Upper lobe of right lung (tissue), 1 donor: ENCODE results near the gene PHTF2. TPM values are rescaled to one million over a fixed set of nuclear protein-coding genes. Genes with fewer than 3 reads are reported as not detected.

Experiments
- ATAC-seq: fragments of 200-7000 bp; cut with Tn5 transposase; one replicate; pipeline ENCODE4 v1.9.1; 2020; ENCODE audit warnings: mild to moderate bottlenecking, moderate library complexity
- DNase-seq: peaks from one replicate; pipeline ENCODE4 v3.0.0-alpha.2; 2020
- H3K27ac ChIP-seq: fragments of 200-600 bp; one replicate; pipeline ENCODE4 v1.8.0; 2022
- H3K27me3 ChIP-seq: fragments of 200-600 bp; one replicate; pipeline ENCODE4 v1.8.0; 2022; ENCODE audit warnings: mild to moderate bottlenecking
- H3K36me3 ChIP-seq: fragments of 200-600 bp; one replicate; pipeline ENCODE4 v1.8.0; 2022
- H3K4me1 ChIP-seq: fragments of 200-600 bp; one replicate; pipeline ENCODE4 v1.8.0; 2022
- H3K4me3 ChIP-seq: fragments of 200-600 bp; one replicate; pipeline ENCODE4 v1.8.0; 2022; ENCODE audit warnings: mild to moderate bottlenecking
- H3K9me3 ChIP-seq: fragments of 200-600 bp; one replicate; pipeline ENCODE4 v1.8.0; 2022
- intact Hi-C: fragments of 100-400 bp; cut with DNase I; formaldehyde crosslinking; loops from one replicate; pipeline ENCODE4 v1.11.0; 2022
- total RNA-seq: library from RNA; stranded (reverse); fragmentation: NEBNext Ultra II Directional; extraction: Animal tissue kit (Norgen Biotek cat#: 25700); gene quantifications from one replicate; pipeline ENCODE4 v1.2.1, GENCODE V29; 2021
- TF ChIP-seq, protein P1 (sequence below): fragments of 200-600 bp; IDR thresholded peaks from one replicate; pipeline ENCODE4 v1.8.0; 2022; ENCODE audit warnings: antibody characterized with exemption
- donor health status: DM: no; HTN: yes; CAD: no; lungs with severe emphysema.

PHTF2 gene
- total RNA-seq, 1 donor from 2014 or later = 14.4 TPM

DNA sequence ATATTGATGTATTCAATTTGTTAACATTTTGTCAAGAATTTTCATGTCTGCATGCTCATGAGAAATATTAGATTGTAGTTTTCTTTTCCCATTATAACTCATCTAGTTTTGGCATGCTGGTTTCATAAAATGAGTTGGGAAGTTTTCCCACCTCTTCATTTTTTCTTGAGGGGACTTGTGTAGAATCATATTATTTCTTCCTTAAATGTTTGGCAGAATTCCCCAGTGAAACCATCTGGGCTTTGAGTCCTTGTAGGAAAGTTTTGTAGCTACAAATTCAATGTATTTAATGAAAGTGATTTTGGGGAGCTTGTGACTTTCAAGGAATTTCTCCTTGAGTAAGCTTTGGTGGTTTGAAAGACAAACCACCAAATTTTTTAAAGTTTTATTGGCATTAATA lies 173.2 kb downstream of the PHTF2 start:
- Histone ChIP-seq H3K27me3 (no peaks in the 10 kb centered on the region), H3K9me3 (no peaks in the 10 kb centered on the region), H3K27ac (no peak overlapping the region), H3K36me3 (no peaks in the 10 kb centered on the region), H3K4me1 (no peaks in the 10 kb centered on the region), H3K4me3 (no peak overlapping the region)
- TF ChIP-seq, protein P1, sequence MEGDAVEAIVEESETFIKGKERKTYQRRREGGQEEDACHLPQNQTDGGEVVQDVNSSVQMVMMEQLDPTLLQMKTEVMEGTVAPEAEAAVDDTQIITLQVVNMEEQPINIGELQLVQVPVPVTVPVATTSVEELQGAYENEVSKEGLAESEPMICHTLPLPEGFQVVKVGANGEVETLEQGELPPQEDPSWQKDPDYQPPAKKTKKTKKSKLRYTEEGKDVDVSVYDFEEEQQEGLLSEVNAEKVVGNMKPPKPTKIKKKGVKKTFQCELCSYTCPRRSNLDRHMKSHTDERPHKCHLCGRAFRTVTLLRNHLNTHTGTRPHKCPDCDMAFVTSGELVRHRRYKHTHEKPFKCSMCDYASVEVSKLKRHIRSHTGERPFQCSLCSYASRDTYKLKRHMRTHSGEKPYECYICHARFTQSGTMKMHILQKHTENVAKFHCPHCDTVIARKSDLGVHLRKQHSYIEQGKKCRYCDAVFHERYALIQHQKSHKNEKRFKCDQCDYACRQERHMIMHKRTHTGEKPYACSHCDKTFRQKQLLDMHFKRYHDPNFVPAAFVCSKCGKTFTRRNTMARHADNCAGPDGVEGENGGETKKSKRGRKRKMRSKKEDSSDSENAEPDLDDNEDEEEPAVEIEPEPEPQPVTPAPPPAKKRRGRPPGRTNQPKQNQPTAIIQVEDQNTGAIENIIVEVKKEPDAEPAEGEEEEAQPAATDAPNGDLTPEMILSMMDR = no peak
- ATAC-seq = no peak
- no peak for DNase-seq
- intact Hi-C loops = no loop called here

DNA sequence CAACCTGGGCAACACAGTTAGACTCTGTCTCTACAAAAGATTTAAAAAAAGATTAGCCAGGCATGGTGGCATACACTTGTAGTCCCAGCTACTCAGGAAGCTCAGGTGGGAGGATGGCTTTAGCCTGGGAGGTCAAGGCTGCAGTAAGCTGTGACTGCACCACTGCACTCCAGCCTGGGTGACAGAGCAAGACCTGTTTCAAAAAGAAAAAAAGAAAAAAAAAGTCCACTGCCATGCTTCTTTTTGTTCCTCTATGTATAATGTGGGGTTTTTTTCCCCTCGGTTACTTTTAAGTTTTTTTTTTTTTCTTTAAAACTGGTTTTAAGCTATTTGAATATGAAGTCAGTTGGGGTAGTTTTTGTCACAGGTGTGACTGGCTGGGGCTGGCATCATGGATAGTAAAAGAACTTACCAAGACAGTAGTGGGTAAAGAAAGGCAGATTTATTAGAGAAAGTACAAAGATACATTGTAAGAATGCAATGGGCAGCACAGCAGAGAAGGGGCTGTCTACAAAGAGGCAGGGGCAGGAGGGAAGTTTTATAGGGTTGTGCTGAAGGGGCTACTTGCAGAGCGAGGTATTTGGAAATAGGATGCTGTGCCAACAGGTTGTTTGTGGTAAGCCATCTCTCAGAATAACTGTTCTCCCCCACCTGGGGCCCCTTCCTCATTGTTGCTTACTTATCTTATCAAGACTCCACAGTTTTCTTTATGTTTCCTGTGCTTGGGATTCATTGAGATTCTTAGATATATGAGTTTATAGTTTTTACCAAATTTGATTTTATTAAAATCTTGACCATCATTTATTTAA lies 177.3 kb downstream of the PHTF2 start:
- ATAC-seq (no peak), DNase-seq (no peak)

DNA sequence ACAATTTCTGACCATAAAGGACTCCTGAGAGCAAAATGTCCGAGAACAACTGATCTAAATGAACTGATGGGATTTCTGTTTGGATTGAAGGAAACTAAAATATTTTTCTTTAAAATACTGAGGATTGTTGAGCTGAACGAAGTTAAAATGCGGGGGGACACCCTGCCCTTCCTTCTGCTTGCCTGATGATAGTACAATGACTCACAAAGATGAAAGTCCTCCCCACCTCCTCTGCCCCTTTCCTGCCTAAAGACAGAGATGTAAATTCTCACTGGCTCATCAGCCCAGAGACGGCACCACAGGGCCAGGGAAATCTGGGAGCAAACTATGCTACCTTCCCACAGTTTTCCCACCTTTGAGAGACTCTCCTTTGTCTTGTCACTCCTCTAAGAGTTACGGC lies 180.6 kb downstream of the PHTF2 start:
- H3K27ac ChIP-seq = no peak overlapping the region
- no peak for ATAC-seq
- TF ChIP-seq, protein P1 = no peak
- H3K27me3 ChIP-seq = no peaks in the 10 kb centered on the region
- no peaks in the 10 kb centered on the region for H3K9me3 ChIP-seq
- H3K4me1 ChIP-seq = no peaks in the 10 kb centered on the region
- H3K4me3 ChIP-seq = no peak overlapping the region
- DNase-seq = no peak
- intact Hi-C loops = no loop called here
- H3K36me3 ChIP-seq = no peaks in the 10 kb centered on the region

More for the DNA sequence above, 177.3 kb downstream of the PHTF2 start:
- TF ChIP-seq, protein P1 = no peak
- intact Hi-C loops = no loop called here
- Histone ChIP-seq H3K4me3 (no peak overlapping the region), H3K27me3 (no peaks in the 10 kb centered on the region), H3K27ac (no peak overlapping the region), H3K4me1 (no peaks in the 10 kb centered on the region), H3K9me3 (no peaks in the 10 kb centered on the region), H3K36me3 (no peaks in the 10 kb centered on the region)

DNA sequence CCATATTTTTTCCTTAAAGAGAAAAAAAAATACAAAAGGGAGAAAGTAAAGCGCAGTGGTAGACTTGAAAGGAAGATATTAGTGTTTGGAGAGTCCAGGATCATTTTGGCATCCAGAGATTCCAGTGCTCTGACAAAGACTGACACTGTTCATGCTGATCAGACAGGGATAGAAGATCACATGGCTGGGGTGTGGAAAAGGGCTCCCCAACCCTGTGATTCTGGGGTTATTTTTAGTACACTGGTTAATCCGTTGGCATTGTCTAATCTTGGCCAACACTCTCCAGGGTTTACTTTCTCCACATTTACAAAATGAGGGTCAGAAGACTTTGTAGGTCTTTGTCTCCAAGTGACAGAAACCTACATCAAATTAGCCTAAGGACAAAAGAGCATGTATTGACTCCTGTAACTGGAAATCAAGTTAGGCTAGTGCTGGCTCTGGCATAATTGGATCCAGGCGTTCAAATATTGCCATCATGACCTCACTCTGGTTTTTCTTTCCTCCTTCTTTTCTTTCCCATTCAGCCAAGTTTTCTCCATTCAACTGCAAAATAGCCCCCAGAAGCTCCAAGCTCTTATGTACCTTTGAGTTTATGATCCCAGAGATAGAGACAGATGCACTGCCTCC lies 181.6 kb downstream of the PHTF2 start:
- Histone ChIP-seq H3K27me3 (no peaks in the 10 kb centered on the region), H3K4me1 (no peaks in the 10 kb centered on the region), H3K4me3 (no peak overlapping the region), H3K36me3 (no peaks in the 10 kb centered on the region), H3K9me3 (no peaks in the 10 kb centered on the region), H3K27ac (no peak overlapping the region)
- DNase-seq (no peak), ATAC-seq (no peak)
- TF ChIP-seq, protein P1 = no peak
- intact Hi-C loops = no loop called here

DNA sequence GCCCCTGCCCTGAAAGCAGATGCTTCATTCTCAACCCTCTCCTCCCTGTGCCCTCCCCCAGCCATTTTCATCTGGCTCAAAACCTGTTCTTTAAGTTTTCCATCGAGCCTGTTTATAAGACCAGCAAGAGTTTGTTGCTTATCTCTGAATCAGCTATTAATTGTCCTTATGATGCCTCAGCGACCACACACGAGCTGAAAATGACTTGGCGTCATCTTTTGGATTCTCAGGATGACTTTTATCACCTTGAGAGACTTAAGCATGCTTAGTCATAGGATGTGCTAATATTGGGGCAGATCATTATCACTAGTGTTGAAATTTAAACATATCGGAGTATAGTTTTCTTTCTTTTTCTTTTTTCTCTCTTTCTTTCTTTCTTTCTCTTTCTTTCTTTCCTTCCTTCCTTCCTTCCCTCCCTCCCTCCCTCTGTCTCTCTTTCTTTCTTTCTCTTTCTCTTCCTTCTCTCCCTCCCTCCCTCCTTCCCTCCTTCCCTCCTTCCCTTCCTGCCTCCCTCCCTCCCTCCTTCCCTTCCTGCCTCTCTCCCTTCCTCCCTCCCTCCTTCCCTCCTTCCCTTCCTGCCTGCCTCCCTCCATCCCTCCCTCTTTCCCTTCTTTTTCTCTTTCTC lies 184.5 kb downstream of the PHTF2 start:
- Histone ChIP-seq H3K9me3 (no peaks in the 10 kb centered on the region), H3K4me3 (no peak overlapping the region)
- intact Hi-C loops = no loop called here

More for the DNA sequence above, 184.5 kb downstream of the PHTF2 start:
- TF ChIP-seq, protein P1 = no peak
- no peaks in the 10 kb centered on the region for H3K27me3 ChIP-seq
- DNase-seq = no peak
- H3K36me3 ChIP-seq = no peaks in the 10 kb centered on the region
- no peak for ATAC-seq
- H3K27ac ChIP-seq = no peak overlapping the region
- H3K4me1 ChIP-seq = no peaks in the 10 kb centered on the region
